AG04450 (cell line): Measurements from ENCODE around the gene KISS1. TPM values are rescaled to one million over a fixed set of nuclear protein-coding genes. Genes with fewer than 3 reads are reported as not detected.
A peak's percentile ranks its signal among the peaks of the same experiment; 100 is the strongest.

Experiments used
- CTCF ChIA-PET: fragments of 300-600, 350-600 bp; formaldehyde crosslinking; extraction: SDS; loops from one replicate; lab custom pipeline; 2022; ENCODE audit warnings: antibody characterized with exemption, inconsistent platforms; lab: Charles Lee
- POLR2A ChIA-PET: fragments of 350-600 bp; formaldehyde crosslinking; extraction: SDS; loops from one replicate; lab custom pipeline; 2021; ENCODE audit warnings: antibody characterized with exemption, inconsistent platforms; lab: Yijun Ruan, JAX
- DNase-seq: peaks from one replicate; pipeline ENCODE4 v3.0.0-alpha.2; 2011; ENCODE audit warnings: low read depth, low spot score
- H3K27ac ChIP-seq: one replicate; pipeline ENCODE4 v1.5.1; 2012; ENCODE audit warnings: low read depth, low read length, control low read depth
- H3K27me3 ChIP-seq: one replicate; pipeline ENCODE4 v1.6.0; 2012; ENCODE audit warnings: low read length; ENCODE audit not compliant: control insufficient read depth, insufficient read depth
- H3K4me3 ChIP-seq: 2 replicates; pipeline ENCODE4 v1.5.1; 2011; ENCODE audit warnings: mild to moderate bottlenecking, low read depth, low read length, control low read depth
- H3K9me3 ChIP-seq: 2 replicates; pipeline ENCODE4 v1.5.1; 2012; ENCODE audit warnings: low read length; ENCODE audit not compliant: control insufficient read depth, insufficient read depth
- polyA plus RNA-seq: library from polyadenylated mRNA; depleted of rRNA; stranded (reverse); fragments of >200 nt; gene quantifications from 2 replicates; pipeline ENCODE4 v1.2.3, GENCODE V29; 2011
- TF ChIP-seq, protein P1 (sequence below): IDR thresholded peaks from 2 replicates; pipeline ENCODE4 v1.5.1; 2011; ENCODE audit warnings: low read depth, low read length, control low read depth, inconsistent platforms

The KISS1 gene
- polyA plus RNA-seq, 1 experiment = 3.4 TPM

DNA sequence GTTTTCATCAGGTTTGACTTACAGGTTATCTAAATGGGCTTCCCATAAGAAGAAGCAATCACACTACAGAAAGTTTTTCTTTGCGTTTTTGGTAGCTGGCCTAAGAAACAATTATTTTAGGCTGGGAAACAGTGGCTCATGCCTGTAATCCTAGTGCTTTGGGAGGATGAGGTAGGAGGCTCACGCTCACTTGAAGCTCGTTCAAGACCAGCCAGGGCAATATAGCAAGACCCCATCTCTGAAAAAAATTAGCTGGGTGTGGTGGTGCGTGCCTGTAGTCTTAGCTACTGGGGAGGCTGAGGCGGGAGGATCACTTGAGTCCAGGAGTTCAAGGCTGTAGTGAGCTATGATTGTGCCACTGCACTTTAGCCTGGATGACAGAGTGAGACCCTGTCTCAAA is 28.6 kb downstream of the KISS1 start:
- TF ChIP-seq, protein P1, sequence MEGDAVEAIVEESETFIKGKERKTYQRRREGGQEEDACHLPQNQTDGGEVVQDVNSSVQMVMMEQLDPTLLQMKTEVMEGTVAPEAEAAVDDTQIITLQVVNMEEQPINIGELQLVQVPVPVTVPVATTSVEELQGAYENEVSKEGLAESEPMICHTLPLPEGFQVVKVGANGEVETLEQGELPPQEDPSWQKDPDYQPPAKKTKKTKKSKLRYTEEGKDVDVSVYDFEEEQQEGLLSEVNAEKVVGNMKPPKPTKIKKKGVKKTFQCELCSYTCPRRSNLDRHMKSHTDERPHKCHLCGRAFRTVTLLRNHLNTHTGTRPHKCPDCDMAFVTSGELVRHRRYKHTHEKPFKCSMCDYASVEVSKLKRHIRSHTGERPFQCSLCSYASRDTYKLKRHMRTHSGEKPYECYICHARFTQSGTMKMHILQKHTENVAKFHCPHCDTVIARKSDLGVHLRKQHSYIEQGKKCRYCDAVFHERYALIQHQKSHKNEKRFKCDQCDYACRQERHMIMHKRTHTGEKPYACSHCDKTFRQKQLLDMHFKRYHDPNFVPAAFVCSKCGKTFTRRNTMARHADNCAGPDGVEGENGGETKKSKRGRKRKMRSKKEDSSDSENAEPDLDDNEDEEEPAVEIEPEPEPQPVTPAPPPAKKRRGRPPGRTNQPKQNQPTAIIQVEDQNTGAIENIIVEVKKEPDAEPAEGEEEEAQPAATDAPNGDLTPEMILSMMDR = no peak
- Histone ChIP-seq H3K27ac (no peak overlapping the region), H3K9me3 (peaks cover 3% of the 10 kb centered on the region), H3K4me3 (no peak overlapping the region), H3K27me3 (no peaks in the 10 kb centered on the region)
- ChIA-PET CTCF (interaction anchor here (1.0 to 13.8 kb wide), 5 partner anchors 15 to 230 kb away, joined by 4 to 212 read pairs (median 122); partner anchors contain the start of gene PLEKHA6), POLR2A (no interaction called here)
- no peak for DNase-seq

DNA sequence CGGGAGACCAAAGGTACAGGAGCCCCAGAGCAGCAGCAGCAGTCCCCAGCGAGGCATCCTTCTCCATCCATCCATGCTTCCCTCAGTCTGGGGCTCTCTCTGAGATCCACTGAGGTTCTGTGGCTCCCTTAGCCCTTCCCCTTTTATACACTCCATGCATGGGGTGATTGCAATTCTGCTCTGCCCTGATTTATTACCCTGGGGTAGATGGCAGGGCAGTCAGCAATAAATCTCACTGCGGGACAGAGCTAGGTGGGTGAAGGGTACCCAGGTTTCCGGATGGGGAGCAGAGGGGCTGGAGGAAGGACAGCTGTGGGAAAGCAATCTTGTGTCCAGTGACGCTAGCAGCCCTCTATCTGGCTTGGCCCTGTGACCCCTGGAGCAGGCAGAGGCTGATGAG is 30.1 kb downstream of the KISS1 start, which contains the start of gene REN:
TSS of gene REN (minus strand) at position 119 of the 400 bp plus-strand sequence. CDS start at position 75, 44 bp downstream.
- Histone ChIP-seq H3K4me3 (no peak within 1 kb of the TSS), H3K27ac (no peak within 1 kb of the TSS), H3K9me3 (peaks cover 3% of the 10 kb centered on the region), H3K27me3 (peaks cover 2% of the 10 kb centered on the region)
- TF ChIP-seq, protein P1 = no peak
- no peak for DNase-seq
- POLR2A ChIA-PET = no interaction called here
- CTCF ChIA-PET = interaction anchor here (0.8 to 13.8 kb wide), 7 partner anchors 19 to 231 kb away, joined by 3 to 212 read pairs (median 17); partner anchors contain the start of genes GOLT1A and PLEKHA6

DNA sequence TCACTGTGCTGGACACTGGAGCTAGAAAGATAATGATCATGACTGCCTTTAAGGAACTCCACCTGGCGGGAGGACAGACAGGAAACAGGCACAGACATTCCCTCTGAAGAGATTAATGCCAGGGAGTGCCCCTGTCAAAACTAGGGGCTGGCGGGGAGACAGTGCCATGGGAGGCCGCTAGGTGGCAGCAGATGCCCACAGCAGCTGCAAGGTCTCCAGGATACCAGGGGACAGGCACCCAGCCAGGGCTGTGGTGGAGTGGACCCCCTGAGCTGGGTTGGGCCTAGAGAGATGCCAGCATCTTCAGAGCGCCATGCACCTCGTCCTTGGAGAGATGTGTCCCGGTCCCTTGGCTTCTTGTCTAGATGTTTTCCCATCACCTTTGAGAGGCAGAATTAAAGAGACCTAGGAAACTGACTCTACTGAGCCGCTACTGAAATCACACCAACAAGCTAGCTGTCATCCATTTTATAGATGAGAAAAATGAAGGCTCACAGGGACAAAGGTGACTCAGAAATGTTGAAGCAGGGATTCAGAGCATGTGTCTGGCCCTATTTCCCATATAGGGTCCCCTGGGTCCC is 33.7 kb downstream of the KISS1 start:
- Histone ChIP-seq H3K4me3 (no peak overlapping the region), H3K9me3 (no peaks in the 10 kb centered on the region), H3K27me3 (peaks cover 6% of the 10 kb centered on the region), H3K27ac (no peak overlapping the region)
- ChIA-PET CTCF (interaction anchor here (0.6 to 13.8 kb wide), 36 partner anchors 8 to 291 kb away, joined by 3 to 212 read pairs (median 6); partner anchors contain the start of genes ETNK2, GOLT1A and PLEKHA6), POLR2A (no interaction called here)
- no peak for DNase-seq
- TF ChIP-seq, protein P1 = peak; percentile 100

DNA sequence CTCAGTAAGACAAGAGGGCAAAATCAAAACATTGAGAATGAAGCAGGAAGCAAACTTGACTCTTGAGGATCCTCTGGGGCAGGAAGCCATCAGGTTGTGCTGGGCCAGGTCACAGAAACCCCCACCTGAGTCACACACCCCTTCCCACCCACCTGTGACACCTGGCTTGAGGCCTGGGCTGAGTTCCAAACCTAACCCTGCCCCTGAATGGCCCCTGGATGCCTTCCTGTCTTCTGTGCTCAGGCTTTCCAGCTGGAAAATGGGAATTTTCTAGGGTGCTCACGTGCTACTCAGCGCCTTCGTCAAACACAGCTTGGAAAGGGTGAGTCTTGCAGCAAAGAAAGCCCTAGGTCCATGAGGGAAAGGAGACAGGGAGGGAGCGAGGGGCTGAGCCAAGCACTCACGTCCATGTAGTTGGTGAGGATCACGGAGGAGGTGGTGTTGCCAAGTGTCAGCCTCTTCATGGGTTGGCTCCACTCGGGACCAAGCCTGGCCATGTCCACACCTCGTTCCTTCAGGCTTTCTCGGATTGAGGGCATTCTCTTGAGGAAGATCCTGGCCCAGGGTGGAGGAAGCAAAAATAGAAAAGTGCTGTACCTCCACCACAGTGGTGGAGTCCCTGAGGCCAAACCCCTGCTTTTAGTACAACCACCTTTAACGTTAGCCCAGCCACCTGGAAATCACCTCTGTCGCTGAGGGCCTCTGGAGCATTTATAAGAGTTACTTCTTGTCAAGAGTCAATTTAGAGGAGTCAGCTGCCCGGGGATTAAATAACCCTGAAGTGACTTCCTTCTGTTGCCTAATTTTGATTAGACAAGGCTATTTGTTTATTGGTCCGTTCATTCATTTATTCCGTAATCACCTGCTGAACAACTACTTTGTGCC is 34.4 kb downstream of the KISS1 start:
- DNase-seq = no peak
- TF ChIP-seq, protein P1 = no peak
- peaks cover 6% of the 10 kb centered on the region for H3K27me3 ChIP-seq
- ChIA-PET POLR2A (no interaction called here), CTCF (interaction anchor here (0.6 to 13.8 kb wide), 31 partner anchors 7 to 246 kb away, joined by 3 to 212 read pairs (median 6); partner anchors contain the start of genes ETNK2, GOLT1A and PLEKHA6)
- H3K4me3 ChIP-seq = no peak overlapping the region
- no peaks in the 10 kb centered on the region for H3K9me3 ChIP-seq
- no peak overlapping the region for H3K27ac ChIP-seq
